Transverse colon (tissue), 4 donors: Measurements from ENCODE around the gene PYROXD2. TPM values are rescaled to one million over a fixed set of nuclear protein-coding genes. Genes with fewer than 3 reads are reported as not detected.

Source experiments
- DNase-seq: peaks from one replicate; pipeline ENCODE4 v3.0.0-alpha.2; 2019
- H3K27ac ChIP-seq, 4 donors: fragments of 200-600 bp; sonication (generic); 2 replicates each; pipeline ENCODE4 v1.5.1; 2016 to 2018; ENCODE audit warnings: inconsistent platforms in 4 of 4
- H3K27me3 ChIP-seq: fragments of 200-600 bp; sonication (generic); 2 replicates; pipeline ENCODE4 v1.5.1; 2017; ENCODE audit warnings: inconsistent platforms
- H3K36me3 ChIP-seq, 4 donors: fragments of 200-600 bp; sonication (generic); 2 replicates each; pipeline ENCODE4 v1.5.1; 2017 to 2019; ENCODE audit warnings: inconsistent platforms in 4 of 4
- H3K4me1 ChIP-seq, 4 donors: fragments of 200-600 bp; sonication (generic); 2 replicates each; pipeline ENCODE4 v1.5.1; 2017 to 2020; ENCODE audit warnings: inconsistent platforms in 4 of 4
- H3K4me3 ChIP-seq, 4 donors: fragments of 200-600 bp; sonication (generic); 1 replicate in 1 of 4; 2 replicates in 3 of 4; pipeline versions ENCODE4 v1.5.1 to v1.6.1; 2017 to 2019; ENCODE audit warnings: inconsistent platforms in 4 of 4
- H3K9me3 ChIP-seq, 2 donors: fragments of 200-600 bp; sonication (generic); 2 replicates each; pipeline ENCODE4 v1.5.1; 2017 to 2019; ENCODE audit warnings: inconsistent platforms in 2 of 2
- EP300 ChIP-seq: sonication (generic); formaldehyde crosslinking; IDR thresholded peaks from one replicate; pipeline ENCODE4 v1.6.1; 2017; ENCODE audit warnings: antibody characterized with exemption, low read depth
- POLR2A ChIP-seq: fragments of 450-650 bp; IDR thresholded peaks from one replicate; pipeline ENCODE4 v1.6.1; 2016; ENCODE audit warnings: antibody characterized with exemption, mild to moderate bottlenecking, moderate library complexity
- POLR2AphosphoS5 ChIP-seq, 3 donors: sonication (generic); formaldehyde crosslinking; IDR thresholded peaks; one replicate each; pipeline ENCODE4 v1.6.1; 2016; ENCODE audit warnings: antibody characterized with exemption in 3 of 3
- WGBS, 2 donors: methylation state at CpG; one replicate each; pipeline ENCODE4 v1.1.5; 2018; ENCODE audit warnings: low coverage in 1 of 2; 5-methylcytosine and 5-hydroxymethylcytosine counted together
- in situ Hi-C, 4 donors: fragments of 200-750 bp; cut with MboI; loops; one replicate each; pipeline versions ENCODE4 v1.15.0 to v1.15.1; 2017; ENCODE audit warnings: low sequenced_read_pairs in 3 of 4, low pct_ligation_motif_present in 1 of 4, low pct_unique_long_range_greater_than_20kb in 1 of 4
- intact Hi-C: fragments of 100-400 bp; cut with DNase I; formaldehyde crosslinking; loops from one replicate; pipeline ENCODE4 v1.15.1; 2023; ENCODE audit warnings: low total_unique reads
- total RNA-seq, 4 donors: library from RNA; depleted of rRNA; stranded (reverse); fragments of >200 nt; gene quantifications; one replicate each; pipeline ENCODE4 v1.1.0, GENCODE V29; 2016
- TF ChIP-seq, protein P1 (sequence below), 5 experiments: fragments of 200-600 bp in 3 of 5; fragments of 450-650 bp in 2 of 5; sonication (generic) in 3 of 5; IDR thresholded peaks; 1 replicate in 2 of 5; 2 replicates in 3 of 5; pipeline ENCODE4 v1.5.1; 2016 to 2017; ENCODE audit warnings: antibody characterized with exemption in 5 of 5, inconsistent platforms in 3 of 5, mild to moderate bottlenecking in 2 of 5, moderate library complexity in 1 of 5

The PYROXD2 gene
- total RNA-seq, 4 donors from 2014 or later, result 3.0 to 14.9 (median 8.4) TPM

- 86 to 92% methylated on average over 4 to 10 of the region's 10 CpGs for whole genome bisulfite sequencing, 2 donors
- no peaks in the 10 kb centered on the region for H3K27me3 ChIP-seq
- in situ Hi-C loops (no loop called here), intact Hi-C loops (no loop called here)
- H3K9me3 ChIP-seq, result no peaks in the 10 kb centered on the region
- H3K4me1 ChIP-seq, result peaks cover 8 to 24% (median 16%) of the 10 kb centered on the region in 4 donors
- H3K36me3 ChIP-seq, result no peaks in the 10 kb centered on the region
- no peak overlapping the region for H3K27ac ChIP-seq
- no peak for DNase-seq
- H3K4me3 ChIP-seq, result no peak overlapping the region
- TF ChIP-seq EP300, result no peak
- TF ChIP-seq, protein P1, sequence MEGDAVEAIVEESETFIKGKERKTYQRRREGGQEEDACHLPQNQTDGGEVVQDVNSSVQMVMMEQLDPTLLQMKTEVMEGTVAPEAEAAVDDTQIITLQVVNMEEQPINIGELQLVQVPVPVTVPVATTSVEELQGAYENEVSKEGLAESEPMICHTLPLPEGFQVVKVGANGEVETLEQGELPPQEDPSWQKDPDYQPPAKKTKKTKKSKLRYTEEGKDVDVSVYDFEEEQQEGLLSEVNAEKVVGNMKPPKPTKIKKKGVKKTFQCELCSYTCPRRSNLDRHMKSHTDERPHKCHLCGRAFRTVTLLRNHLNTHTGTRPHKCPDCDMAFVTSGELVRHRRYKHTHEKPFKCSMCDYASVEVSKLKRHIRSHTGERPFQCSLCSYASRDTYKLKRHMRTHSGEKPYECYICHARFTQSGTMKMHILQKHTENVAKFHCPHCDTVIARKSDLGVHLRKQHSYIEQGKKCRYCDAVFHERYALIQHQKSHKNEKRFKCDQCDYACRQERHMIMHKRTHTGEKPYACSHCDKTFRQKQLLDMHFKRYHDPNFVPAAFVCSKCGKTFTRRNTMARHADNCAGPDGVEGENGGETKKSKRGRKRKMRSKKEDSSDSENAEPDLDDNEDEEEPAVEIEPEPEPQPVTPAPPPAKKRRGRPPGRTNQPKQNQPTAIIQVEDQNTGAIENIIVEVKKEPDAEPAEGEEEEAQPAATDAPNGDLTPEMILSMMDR (IDR thresholded peaks at IDR 0.05), result no peak
- TF ChIP-seq POLR2AphosphoS5 (IDR thresholded peaks at IDR 0.05), result no peak
- TF ChIP-seq POLR2A, result no peak
Observed at GRCh38 chr10:98410759-98411158, 4.2 kb downstream of the PYROXD2 start.

GRCh38 chr10:98410135-98410743 is 4.7 kb downstream of the PYROXD2 start:
- no peak for DNase-seq
- no peak for TF ChIP-seq POLR2A
- TF ChIP-seq EP300, result no peak
- TF ChIP-seq, protein P1 (IDR thresholded peaks at IDR 0.05), result no peak
- no peak for TF ChIP-seq POLR2AphosphoS5 (IDR thresholded peaks at IDR 0.05)
- WGBS, 2 donors, result 91 to 95% methylated on average over 3 to 4 of the region's 4 CpGs

DNA sequence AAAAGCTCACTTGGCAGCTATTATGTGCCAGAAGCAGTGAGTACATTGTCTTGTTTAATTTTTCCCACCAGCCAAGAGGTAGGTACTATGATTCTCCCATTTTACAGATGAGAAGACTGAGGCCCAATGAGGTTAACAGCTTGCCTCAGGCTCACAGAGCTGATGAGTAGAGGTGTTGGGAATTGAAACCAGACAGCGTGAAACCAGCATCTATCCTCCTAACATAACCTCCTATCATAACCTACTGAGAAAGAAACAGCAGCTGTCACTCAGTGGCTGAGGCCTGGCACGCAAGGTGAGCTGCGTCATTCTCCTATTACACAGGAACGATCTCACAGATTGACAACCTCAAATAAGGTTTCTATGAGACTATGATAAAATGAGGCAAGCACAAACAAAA is 6.2 kb downstream of the PYROXD2 start:
- 93% methylated on average over 4 of the region's 4 CpGs; no CpG with 5 or more reads in 1 of the 2 donors for WGBS, 2 donors
- peaks cover 0 to 20% (median 14%) of the 10 kb centered on the region in 4 donors for H3K4me1 ChIP-seq
- in situ Hi-C loops, result no loop called here

More at GRCh38 chr10:98410135-98410743, 4.7 kb downstream of the PYROXD2 start:
- intact Hi-C loops (no loop called here), in situ Hi-C loops (no loop called here)
- no peak overlapping the region for H3K27ac ChIP-seq
- H3K4me1 ChIP-seq, result peaks cover 8 to 18% (median 11%) of the 10 kb centered on the region in 4 donors
- no peaks in the 10 kb centered on the region for H3K36me3 ChIP-seq
- no peaks in the 10 kb centered on the region for H3K9me3 ChIP-seq
- H3K4me3 ChIP-seq, result no peak overlapping the region
- no peaks in the 10 kb centered on the region for H3K27me3 ChIP-seq

GRCh38 chr10:98407744-98408241 is 7.2 kb downstream of the PYROXD2 start:
- Histone ChIP-seq H3K27ac (no peak overlapping the region), H3K27me3 (no peaks in the 10 kb centered on the region), H3K9me3 (no peaks in the 10 kb centered on the region), H3K36me3 (no peaks in the 10 kb centered on the region), H3K4me1 (peaks cover 4 to 23% (median 18%) of the 10 kb centered on the region in 4 donors), H3K4me3 (no peak overlapping the region)
- TF ChIP-seq POLR2A, result no peak
- TF ChIP-seq, protein P1 (IDR thresholded peaks at IDR 0.05), result no peak
- TF ChIP-seq POLR2AphosphoS5 (IDR thresholded peaks at IDR 0.05), result no peak
- TF ChIP-seq EP300, result no peak
- DNase-seq, result no peak
- WGBS, 2 donors, result 89 to 100% methylated on average over 9 to 18 of the region's 18 CpGs
- intact Hi-C loops, result no loop called here
- in situ Hi-C loops, result no loop called here

More for the DNA sequence above, 6.2 kb downstream of the PYROXD2 start:
- Histone ChIP-seq H3K9me3 (no peaks in the 10 kb centered on the region), H3K27ac (no peak overlapping the region), H3K27me3 (no peaks in the 10 kb centered on the region), H3K4me3 (no peak overlapping the region), H3K36me3 (no peaks in the 10 kb centered on the region)
- DNase-seq, result no peak
- TF ChIP-seq, protein P1 (IDR thresholded peaks at IDR 0.05), result no peak
- TF ChIP-seq POLR2AphosphoS5 (IDR thresholded peaks at IDR 0.05) (no peak), EP300 (no peak), POLR2A (no peak)
- intact Hi-C loops, result no loop called here
